ENCODE results near the gene MTHFR. TPM values are rescaled to one million over a fixed set of nuclear protein-coding genes. Genes with fewer than 3 reads are reported as not detected.

The MTHFR gene
- total RNA-seq, 1 donor from 2014 or later, result 27.2 TPM

DNA sequence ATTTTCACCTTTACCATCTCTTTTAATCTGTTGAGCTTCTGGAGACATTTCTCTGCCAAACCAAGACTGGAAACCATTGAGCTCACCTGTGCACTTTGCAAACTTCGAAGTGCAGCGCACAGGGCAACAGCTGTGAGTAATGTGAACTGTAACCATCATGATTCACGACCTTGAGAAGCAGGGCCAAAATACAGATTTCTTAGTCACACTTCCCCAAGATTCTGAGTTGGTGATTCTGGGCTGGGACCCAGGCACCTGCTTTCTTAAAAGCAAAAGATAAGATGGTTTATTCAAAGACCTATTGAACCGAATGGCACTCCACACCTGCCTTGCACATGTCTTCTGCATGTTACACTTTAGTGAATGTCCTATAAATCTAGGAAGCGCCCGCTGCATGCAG is 59.7 kb downstream of the MTHFR start:
- H3K27me3 Mint-ChIP-seq (ENCODE audit: unreplicated experiment), result peaks cover 2% of the 10 kb centered on the region
- H3K9me3 Mint-ChIP-seq (ENCODE audit: unreplicated experiment), result no peaks in the 10 kb centered on the region
- DNase-seq (ENCODE audit: low spot score), result no peak
- H3K4me3 Mint-ChIP-seq (ENCODE audit: unreplicated experiment), result no peak overlapping the region
- TF ChIP-seq, protein P1, sequence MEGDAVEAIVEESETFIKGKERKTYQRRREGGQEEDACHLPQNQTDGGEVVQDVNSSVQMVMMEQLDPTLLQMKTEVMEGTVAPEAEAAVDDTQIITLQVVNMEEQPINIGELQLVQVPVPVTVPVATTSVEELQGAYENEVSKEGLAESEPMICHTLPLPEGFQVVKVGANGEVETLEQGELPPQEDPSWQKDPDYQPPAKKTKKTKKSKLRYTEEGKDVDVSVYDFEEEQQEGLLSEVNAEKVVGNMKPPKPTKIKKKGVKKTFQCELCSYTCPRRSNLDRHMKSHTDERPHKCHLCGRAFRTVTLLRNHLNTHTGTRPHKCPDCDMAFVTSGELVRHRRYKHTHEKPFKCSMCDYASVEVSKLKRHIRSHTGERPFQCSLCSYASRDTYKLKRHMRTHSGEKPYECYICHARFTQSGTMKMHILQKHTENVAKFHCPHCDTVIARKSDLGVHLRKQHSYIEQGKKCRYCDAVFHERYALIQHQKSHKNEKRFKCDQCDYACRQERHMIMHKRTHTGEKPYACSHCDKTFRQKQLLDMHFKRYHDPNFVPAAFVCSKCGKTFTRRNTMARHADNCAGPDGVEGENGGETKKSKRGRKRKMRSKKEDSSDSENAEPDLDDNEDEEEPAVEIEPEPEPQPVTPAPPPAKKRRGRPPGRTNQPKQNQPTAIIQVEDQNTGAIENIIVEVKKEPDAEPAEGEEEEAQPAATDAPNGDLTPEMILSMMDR (IDR thresholded peaks at IDR 0.05; ENCODE audit: unreplicated experiment), result no peak
- peaks cover 2% of the 10 kb centered on the region for H3K4me1 Mint-ChIP-seq (ENCODE audit: unreplicated experiment)
- no peak overlapping the region for H3K27ac Mint-ChIP-seq (ENCODE audit: unreplicated experiment)
- H3K36me3 Mint-ChIP-seq (ENCODE audit: low read depth, unreplicated experiment), result peaks cover 6% of the 10 kb centered on the region

DNA sequence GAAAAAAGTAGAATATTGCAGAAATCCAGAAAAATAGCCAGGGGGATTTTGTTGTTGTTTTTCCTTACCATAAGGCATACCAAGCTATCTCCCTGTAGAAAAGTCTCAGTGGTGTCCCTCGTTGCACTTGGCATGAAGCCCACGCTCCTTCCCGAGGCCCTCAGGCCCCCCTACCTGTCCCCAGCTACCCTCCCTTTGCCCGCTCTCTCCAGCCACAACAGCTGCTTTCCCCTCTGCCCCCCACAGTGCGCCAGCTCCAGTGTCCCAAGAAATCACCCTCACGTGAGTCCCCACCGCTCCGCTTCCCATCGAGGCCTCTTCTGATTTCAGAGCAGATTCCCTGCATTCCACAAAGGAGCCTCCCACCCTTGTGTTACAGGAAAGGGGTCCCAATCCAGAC is 61.5 kb downstream of the MTHFR start:
- Mint-ChIP-seq H3K27ac (ENCODE audit: unreplicated experiment) (no peak overlapping the region), H3K4me3 (ENCODE audit: unreplicated experiment) (no peak overlapping the region), H3K4me1 (ENCODE audit: unreplicated experiment) (peaks cover 11% of the 10 kb centered on the region), H3K27me3 (ENCODE audit: unreplicated experiment) (peaks cover 2% of the 10 kb centered on the region), H3K9me3 (ENCODE audit: unreplicated experiment) (no peaks in the 10 kb centered on the region), H3K36me3 (ENCODE audit: low read depth, unreplicated experiment) (peaks cover 6% of the 10 kb centered on the region)
- no peak for DNase-seq (ENCODE audit: low spot score)
- TF ChIP-seq, protein P1 (IDR thresholded peaks at IDR 0.05; ENCODE audit: unreplicated experiment), result no peak

- Mint-ChIP-seq H3K4me1 (ENCODE audit: unreplicated experiment) (peaks cover 12% of the 10 kb centered on the region), H3K9me3 (ENCODE audit: unreplicated experiment) (no peaks in the 10 kb centered on the region), H3K27ac (ENCODE audit: unreplicated experiment) (no peak overlapping the region), H3K36me3 (ENCODE audit: low read depth, unreplicated experiment) (peaks cover 6% of the 10 kb centered on the region), H3K4me3 (ENCODE audit: unreplicated experiment) (no peak overlapping the region), H3K27me3 (ENCODE audit: unreplicated experiment) (peaks cover 4% of the 10 kb centered on the region)
- DNase-seq (ENCODE audit: low spot score), result no peak
- TF ChIP-seq, protein P1 (IDR thresholded peaks at IDR 0.05; ENCODE audit: unreplicated experiment), result no peak
These were observed 63.7 kb downstream of the MTHFR start for GRCh38 chr1:11741919-11742558.

DNA sequence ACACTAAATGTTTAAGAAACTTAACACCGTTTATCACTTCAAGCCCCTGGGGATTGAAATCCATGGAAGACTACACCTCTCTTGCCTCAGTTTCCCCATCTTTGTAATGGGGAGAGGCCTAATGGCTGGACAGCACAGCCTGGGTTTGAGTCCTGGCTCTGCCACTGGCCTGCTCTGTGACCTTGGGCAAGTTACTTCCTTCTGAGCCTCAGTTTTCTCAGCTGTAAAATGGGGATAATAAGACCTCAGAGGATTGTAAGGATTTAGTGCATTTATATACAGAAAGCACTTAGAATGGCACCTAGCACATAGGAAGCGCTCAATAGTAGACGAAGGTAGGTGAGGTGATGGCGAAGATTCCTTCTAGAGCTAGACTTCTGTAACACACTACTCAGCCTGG is 64.3 kb downstream of the MTHFR start:
- TF ChIP-seq, protein P1 (IDR thresholded peaks at IDR 0.05; ENCODE audit: unreplicated experiment), result no peak
- H3K36me3 Mint-ChIP-seq (ENCODE audit: low read depth, unreplicated experiment), result peaks cover 1% of the 10 kb centered on the region
- no peaks in the 10 kb centered on the region for H3K9me3 Mint-ChIP-seq (ENCODE audit: unreplicated experiment)

GRCh38 chr1:11740258-11741192 is 65.2 kb downstream of the MTHFR start:
- Mint-ChIP-seq H3K4me1 (ENCODE audit: unreplicated experiment) (peaks cover 14% of the 10 kb centered on the region), H3K4me3 (ENCODE audit: unreplicated experiment) (no peak overlapping the region), H3K9me3 (ENCODE audit: unreplicated experiment) (no peaks in the 10 kb centered on the region), H3K36me3 (ENCODE audit: low read depth, unreplicated experiment) (no peaks in the 10 kb centered on the region), H3K27ac (ENCODE audit: unreplicated experiment) (no peak overlapping the region), H3K27me3 (ENCODE audit: unreplicated experiment) (peaks cover 4% of the 10 kb centered on the region)
- DNase-seq (ENCODE audit: low spot score), result no peak
- TF ChIP-seq, protein P1 (IDR thresholded peaks at IDR 0.05; ENCODE audit: unreplicated experiment), result no peak

More for the DNA sequence above, 64.3 kb downstream of the MTHFR start:
- H3K27me3 Mint-ChIP-seq (ENCODE audit: unreplicated experiment), result peaks cover 4% of the 10 kb centered on the region
- H3K4me1 Mint-ChIP-seq (ENCODE audit: unreplicated experiment), result peaks cover 14% of the 10 kb centered on the region
- no peak overlapping the region for H3K27ac Mint-ChIP-seq (ENCODE audit: unreplicated experiment)
- H3K4me3 Mint-ChIP-seq (ENCODE audit: unreplicated experiment), result no peak overlapping the region
- DNase-seq (ENCODE audit: low spot score), result no peak
